Heart left ventricle (tissue), 13 donors: ENCODE data around the gene SET.

Experiments used
- POLR2A ChIP-seq, 2 donors: fragments of 450-650 bp; IDR thresholded peaks; one replicate each; pipeline ENCODE4 v1.6.1; 2017; ENCODE audit warnings: antibody characterized with exemption in 2 of 2, mild to moderate bottlenecking in 2 of 2, moderate library complexity in 2 of 2
- TF ChIP-seq, protein P1 (sequence below), 12 donors: fragments of 200-600 bp; sonication (generic) in 4 of 12; IDR thresholded peaks; one replicate each; pipeline versions ENCODE4 v1.5.0 to v1.8.0; 2018 to 2022; ENCODE audit warnings: antibody characterized with exemption in 12 of 12, mild to moderate bottlenecking in 5 of 12
- donor health status: ischemic (EF 13 %, LVEDD 7.1; RV severe dilation, severe dysfunction).
- donor health status: DM: no; HTN: yes; CAD: no.
- donor health status: DM: no; HTN: no; CAD: no.
- donor health status: ischemic (EF 25% LVEDD 6.9; RV normal size, moderate dysfunction).
- donor health status: ischemic (EF 25% LVEDD 5.7; RV mildly dilated, moderate dysfunction).
- donor health status: ischemic (EF 35%, LVEDD 5.7; RV mildly dilated, moderate dysfunction).
- donor health status: nonischemic (EF 11% LVEDD 7.7; RV severe dilation, severe dysfunction).
- donor health status: DM: yes; HTN: yes; CAD: no.
- donor health status: PGD.
- donor health status: ischemic (EF 29% LVEDD 5.4; RV normal size, mild dysfunction).
- donor health status: nonischemic (EF 23%, LVEDD 6.1; RV moderate dilation, normal function).

DNA sequence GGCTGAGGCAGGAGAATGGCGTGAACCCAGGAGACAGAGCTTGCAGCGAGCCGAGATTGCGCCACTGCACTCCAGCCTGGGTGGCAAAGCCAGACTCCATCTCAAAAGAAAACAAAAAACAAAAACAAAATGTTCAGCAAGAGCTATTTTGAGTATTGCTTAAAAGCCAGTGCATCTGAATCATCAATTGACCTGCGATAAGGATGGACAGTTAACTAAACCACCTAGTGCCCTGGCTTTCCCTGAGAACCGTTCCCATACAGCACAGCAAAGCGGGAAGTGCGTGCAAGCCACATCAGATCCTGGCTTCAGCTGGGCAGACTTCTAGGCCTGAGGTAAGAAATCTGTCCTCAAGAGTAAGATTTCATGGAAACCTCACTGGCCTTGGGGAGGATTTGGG lies 35.1 kb upstream of the SET start:
- TF ChIP-seq POLR2A (IDR thresholded peaks at IDR 0.05): no peak
- TF ChIP-seq, protein P1, sequence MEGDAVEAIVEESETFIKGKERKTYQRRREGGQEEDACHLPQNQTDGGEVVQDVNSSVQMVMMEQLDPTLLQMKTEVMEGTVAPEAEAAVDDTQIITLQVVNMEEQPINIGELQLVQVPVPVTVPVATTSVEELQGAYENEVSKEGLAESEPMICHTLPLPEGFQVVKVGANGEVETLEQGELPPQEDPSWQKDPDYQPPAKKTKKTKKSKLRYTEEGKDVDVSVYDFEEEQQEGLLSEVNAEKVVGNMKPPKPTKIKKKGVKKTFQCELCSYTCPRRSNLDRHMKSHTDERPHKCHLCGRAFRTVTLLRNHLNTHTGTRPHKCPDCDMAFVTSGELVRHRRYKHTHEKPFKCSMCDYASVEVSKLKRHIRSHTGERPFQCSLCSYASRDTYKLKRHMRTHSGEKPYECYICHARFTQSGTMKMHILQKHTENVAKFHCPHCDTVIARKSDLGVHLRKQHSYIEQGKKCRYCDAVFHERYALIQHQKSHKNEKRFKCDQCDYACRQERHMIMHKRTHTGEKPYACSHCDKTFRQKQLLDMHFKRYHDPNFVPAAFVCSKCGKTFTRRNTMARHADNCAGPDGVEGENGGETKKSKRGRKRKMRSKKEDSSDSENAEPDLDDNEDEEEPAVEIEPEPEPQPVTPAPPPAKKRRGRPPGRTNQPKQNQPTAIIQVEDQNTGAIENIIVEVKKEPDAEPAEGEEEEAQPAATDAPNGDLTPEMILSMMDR (IDR thresholded peaks at IDR 0.05): no peak
